Colonic mucosa (tissue), 4 donors: ENCODE data around the gene FBXL20. TPM values are rescaled to one million over a fixed set of nuclear protein-coding genes. Genes with fewer than 3 reads are reported as not detected.

ENCODE experiments used
- DNase-seq: peaks from one replicate; pipeline ENCODE4 v3.0.0-alpha.2; 2020
- H3K27ac ChIP-seq: fragments of 200-600 bp; one replicate; pipeline ENCODE4 v1.8.0; 2021
- H3K27me3 ChIP-seq: fragments of 200-600 bp; one replicate; pipeline ENCODE4 v1.8.0; 2021
- H3K36me3 ChIP-seq: fragments of 200-600 bp; one replicate; pipeline ENCODE4 v1.8.0; 2021
- H3K4me1 ChIP-seq: fragments of 200-600 bp; one replicate; pipeline ENCODE4 v1.8.0; 2021; ENCODE audit warnings: mild to moderate bottlenecking
- H3K4me3 ChIP-seq: fragments of 200-600 bp; one replicate; pipeline ENCODE4 v1.8.0; 2021
- H3K9ac ChIP-seq, 2 donors: one replicate each; pipeline ENCODE4 v1.7.0; 2013; ENCODE audit warnings: control low read depth in 2 of 2, low read depth in 2 of 2, low read length in 2 of 2
- H3K9me3 ChIP-seq: fragments of 200-600 bp; one replicate; pipeline ENCODE4 v1.8.0; 2021
- intact Hi-C: fragments of 100-400 bp; cut with DNase I; formaldehyde crosslinking; loops from one replicate; pipeline ENCODE4 v1.14.1; 2022
- total RNA-seq, 2 donors: library from RNA; stranded (reverse); fragmentation: NEBNext Ultra II Directional in 1 of 2; extraction: Animal tissue kit (Norgen Biotek cat#: 25700) in 1 of 2; gene quantifications; one replicate each; pipeline ENCODE4 v1.2.1, GENCODE V29; 2021
- TF ChIP-seq, protein P1 (sequence below): fragments of 200-600 bp; IDR thresholded peaks from one replicate; pipeline ENCODE4 v1.8.0; 2022; ENCODE audit warnings: antibody characterized with exemption, mild to moderate bottlenecking
- donor health status: healthy.
- donor health status: DM: no; HTN: no; CAD: no.
- donor health status: DM: no; HTN: no; CAD: no.

FBXL20 gene
- total RNA-seq, 2 donors from 2014 or later = 12.5 to 22.2 TPM

DNA sequence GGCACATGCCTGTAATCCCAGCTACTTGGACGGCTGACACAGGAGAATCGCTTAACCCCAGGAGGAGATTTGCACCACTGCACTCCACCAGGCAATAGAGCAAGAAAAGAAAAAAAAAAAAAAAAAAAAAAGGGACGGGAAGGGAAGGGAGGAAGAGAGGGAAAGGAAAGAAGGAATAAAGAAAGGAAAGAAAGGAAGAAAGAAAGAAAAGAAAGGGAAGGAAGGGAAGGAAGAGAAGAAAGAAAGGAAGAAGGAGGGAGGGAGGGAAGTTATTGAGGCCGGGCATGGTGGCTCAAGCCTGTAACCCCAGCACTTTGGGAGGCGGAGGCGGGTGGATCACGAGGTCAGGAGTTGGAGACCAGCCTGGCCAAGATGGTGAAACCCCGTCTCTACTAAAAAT lies 125.3 kb downstream of the FBXL20 start:
- Histone ChIP-seq H3K9me3 (no peaks in the 10 kb centered on the region), H3K4me1 (peaks cover 3% of the 10 kb centered on the region), H3K9ac (no peak overlapping the region), H3K27me3 (no peaks in the 10 kb centered on the region), H3K36me3 (no peaks in the 10 kb centered on the region), H3K27ac (no peak overlapping the region), H3K4me3 (no peak overlapping the region)
- no peak for DNase-seq
- intact Hi-C loops = no loop called here
- TF ChIP-seq, protein P1, sequence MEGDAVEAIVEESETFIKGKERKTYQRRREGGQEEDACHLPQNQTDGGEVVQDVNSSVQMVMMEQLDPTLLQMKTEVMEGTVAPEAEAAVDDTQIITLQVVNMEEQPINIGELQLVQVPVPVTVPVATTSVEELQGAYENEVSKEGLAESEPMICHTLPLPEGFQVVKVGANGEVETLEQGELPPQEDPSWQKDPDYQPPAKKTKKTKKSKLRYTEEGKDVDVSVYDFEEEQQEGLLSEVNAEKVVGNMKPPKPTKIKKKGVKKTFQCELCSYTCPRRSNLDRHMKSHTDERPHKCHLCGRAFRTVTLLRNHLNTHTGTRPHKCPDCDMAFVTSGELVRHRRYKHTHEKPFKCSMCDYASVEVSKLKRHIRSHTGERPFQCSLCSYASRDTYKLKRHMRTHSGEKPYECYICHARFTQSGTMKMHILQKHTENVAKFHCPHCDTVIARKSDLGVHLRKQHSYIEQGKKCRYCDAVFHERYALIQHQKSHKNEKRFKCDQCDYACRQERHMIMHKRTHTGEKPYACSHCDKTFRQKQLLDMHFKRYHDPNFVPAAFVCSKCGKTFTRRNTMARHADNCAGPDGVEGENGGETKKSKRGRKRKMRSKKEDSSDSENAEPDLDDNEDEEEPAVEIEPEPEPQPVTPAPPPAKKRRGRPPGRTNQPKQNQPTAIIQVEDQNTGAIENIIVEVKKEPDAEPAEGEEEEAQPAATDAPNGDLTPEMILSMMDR = no peak

DNA sequence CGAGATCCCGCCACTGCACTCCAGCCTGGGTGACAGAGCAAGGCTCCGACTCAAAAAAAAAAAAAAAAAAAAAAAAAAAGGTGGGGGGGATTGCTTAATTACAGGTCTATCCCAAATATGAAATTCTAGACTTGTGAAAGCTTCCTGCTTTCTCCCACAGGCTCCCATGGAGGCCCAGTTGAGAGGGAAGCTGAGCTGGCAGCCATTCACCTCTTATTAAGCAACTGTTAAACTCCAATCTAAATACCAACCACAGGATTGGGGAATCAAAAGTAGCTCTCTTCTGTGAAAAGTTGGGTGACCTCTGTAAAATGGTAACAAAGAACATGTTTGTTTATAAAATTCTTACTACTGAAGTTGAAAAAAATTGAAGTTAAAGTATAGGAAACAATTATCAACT lies 129.9 kb downstream of the FBXL20 start:
- TF ChIP-seq, protein P1 = no peak
- intact Hi-C loops = no loop called here

DNA sequence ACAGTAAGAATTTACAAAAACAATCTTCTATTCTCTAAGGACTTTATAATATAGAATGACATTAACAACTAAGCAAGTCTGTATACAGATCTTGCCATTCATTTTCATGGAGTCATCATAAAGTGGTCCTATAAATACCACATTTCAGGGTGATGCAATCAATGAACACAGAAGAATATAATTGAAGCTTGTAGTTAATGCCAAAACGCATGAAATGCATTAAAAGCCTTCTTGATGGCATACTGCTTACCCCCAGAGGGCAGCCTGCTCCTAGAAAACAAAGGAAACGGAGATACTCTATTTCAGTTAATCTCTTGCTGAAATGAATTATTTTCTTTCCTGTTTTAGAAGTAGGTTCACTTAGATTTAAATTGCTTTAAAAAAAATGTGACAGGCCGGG lies 130.5 kb downstream of the FBXL20 start:
- no peak overlapping the region for H3K4me3 ChIP-seq
- no peak overlapping the region for H3K27ac ChIP-seq
- TF ChIP-seq, protein P1 = no peak
- no peaks in the 10 kb centered on the region for H3K4me1 ChIP-seq
- no peak overlapping the region for H3K9ac ChIP-seq
- no peaks in the 10 kb centered on the region for H3K9me3 ChIP-seq
- no peak for DNase-seq
- no peaks in the 10 kb centered on the region for H3K27me3 ChIP-seq
- intact Hi-C loops = no loop called here
- no peaks in the 10 kb centered on the region for H3K36me3 ChIP-seq

More for the DNA sequence above, 129.9 kb downstream of the FBXL20 start:
- Histone ChIP-seq H3K9me3 (no peaks in the 10 kb centered on the region), H3K27ac (no peak overlapping the region), H3K9ac (no peak overlapping the region), H3K36me3 (no peaks in the 10 kb centered on the region), H3K4me3 (no peak overlapping the region), H3K27me3 (no peaks in the 10 kb centered on the region), H3K4me1 (no peaks in the 10 kb centered on the region)
- no peak for DNase-seq

DNA sequence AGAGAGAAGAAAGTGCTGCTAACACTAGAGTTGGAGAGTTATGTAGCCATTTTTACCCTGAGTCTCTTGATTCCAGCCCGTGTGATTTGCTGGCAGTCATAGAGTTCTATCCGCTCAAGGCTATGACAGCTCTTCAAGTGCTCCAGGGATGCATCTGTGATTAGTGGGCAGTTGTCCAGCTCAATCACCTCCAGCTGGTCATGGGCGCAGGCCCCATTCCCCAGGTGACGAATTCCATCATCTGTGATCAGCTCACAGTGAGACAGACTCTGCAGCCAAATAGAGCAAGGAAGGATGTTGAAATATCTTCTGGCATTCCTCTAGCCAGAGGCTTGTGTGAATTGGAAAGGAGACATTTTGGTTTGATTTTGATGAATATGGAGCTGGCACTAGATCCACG lies 137.3 kb downstream of the FBXL20 start:
- peaks cover 7% of the 10 kb centered on the region for H3K36me3 ChIP-seq
- H3K4me3 ChIP-seq = no peak overlapping the region
- TF ChIP-seq, protein P1 = no peak
- no peak overlapping the region for H3K9ac ChIP-seq
- DNase-seq = no peak
- H3K27ac ChIP-seq = no peak overlapping the region
- H3K27me3 ChIP-seq = no peaks in the 10 kb centered on the region
- no peaks in the 10 kb centered on the region for H3K9me3 ChIP-seq
- intact Hi-C loops = no loop called here
- no peaks in the 10 kb centered on the region for H3K4me1 ChIP-seq

DNA sequence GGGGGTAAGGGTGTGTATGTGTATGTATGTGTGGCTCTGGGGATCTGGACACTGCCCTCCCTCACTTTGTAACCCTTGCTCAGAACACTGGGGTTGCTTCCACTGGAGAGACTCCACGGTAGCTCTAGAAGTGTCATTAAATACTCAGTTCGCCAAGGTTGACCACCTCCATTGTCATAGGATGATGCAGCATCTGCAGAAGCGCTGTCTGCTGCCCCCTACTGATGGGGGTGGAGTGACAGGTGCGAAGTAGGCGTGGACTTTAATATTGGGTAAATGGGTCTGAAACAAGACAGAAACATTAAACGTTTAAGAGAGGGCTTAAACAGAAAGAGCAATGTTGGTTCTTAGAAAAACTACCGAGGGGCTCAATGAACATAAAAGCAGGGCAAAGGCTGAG lies 140.1 kb downstream of the FBXL20 start:
- peaks cover 7% of the 10 kb centered on the region for H3K36me3 ChIP-seq
- H3K27ac ChIP-seq = no peak overlapping the region

More for the DNA sequence above, 140.1 kb downstream of the FBXL20 start:
- intact Hi-C loops = no loop called here
- Histone ChIP-seq H3K9ac (no peak overlapping the region), H3K4me1 (peaks cover 3% of the 10 kb centered on the region), H3K4me3 (no peak overlapping the region), H3K27me3 (no peaks in the 10 kb centered on the region), H3K9me3 (no peaks in the 10 kb centered on the region)
- DNase-seq = no peak
- TF ChIP-seq, protein P1 = no peak
